OCI-LY7 (cell line): ENCODE results near the gene CUX1. TPM values are rescaled to one million over a fixed set of nuclear protein-coding genes. Genes with fewer than 3 reads are reported as not detected.

ENCODE experiments used
- BruUV-seq: library from RNA; stranded (reverse); fragments of 400-500 nt; replicated peaks from 2 replicates; lab custom pipeline; 2021; lab: Mats Ljungman, UMichigan
- CTCF ChIA-PET: fragments of 300-600 bp; sonication (Branson Sonifier 250); formaldehyde crosslinking; loops from one replicate; lab custom pipeline; 2022; ENCODE audit warnings: antibody characterized with exemption; ENCODE audit not compliant: unreplicated experiment; lab: Charles Lee
- POLR2A ChIA-PET: fragments of 300-600 bp; sonication (Branson Sonifier 250); formaldehyde crosslinking; loops from one replicate; lab custom pipeline; 2022; ENCODE audit warnings: antibody characterized with exemption; lab: Charles Lee
- DNase-seq: peaks from one replicate; pipeline ENCODE4 v3.0.0-alpha.2; 2015; ENCODE audit warnings: low spot score
- H2AFZ ChIP-seq: fragments of 200-600 bp; sonication (generic), shearing (Covaris generic); 2 replicates; pipeline ENCODE4 v1.6.1; 2014; ENCODE audit warnings: mild to moderate bottlenecking, antibody characterized with exemption, low read length, moderate library complexity
- H3K27ac ChIP-seq: fragments of 200-600 bp; sonication (generic); 2 replicates; pipeline ENCODE4 v1.5.1; 2014; ENCODE audit warnings: mixed run types, low read depth, mild to moderate bottlenecking, moderate library complexity, low read length, inconsistent platforms; ENCODE audit not compliant: poor library complexity, severe bottlenecking
- H3K36me3 ChIP-seq: fragments of 200-600 bp; sonication (generic); 2 replicates; pipeline ENCODE4 v1.6.1; 2014; ENCODE audit warnings: mild to moderate bottlenecking, antibody characterized with exemption, low read length, moderate library complexity, mixed read lengths; ENCODE audit not compliant: insufficient read depth
- H3K4me1 ChIP-seq: fragments of 200-600 bp; sonication (generic); 2 replicates; pipeline ENCODE4 v1.5.1; 2014; ENCODE audit warnings: mild to moderate bottlenecking, low read length; ENCODE audit not compliant: insufficient read depth, poor library complexity, severe bottlenecking
- H3K4me2 ChIP-seq: fragments of 200-600 bp; sonication (generic); 2 replicates; pipeline ENCODE4 v1.6.1; 2014; ENCODE audit warnings: mild to moderate bottlenecking, low read length
- H3K4me3 ChIP-seq: fragments of 200-600 bp; sonication (generic); 2 replicates; pipeline ENCODE4 v1.5.1; 2014; ENCODE audit warnings: mild to moderate bottlenecking, low read depth, low read length; ENCODE audit not compliant: poor library complexity, severe bottlenecking
- H3K79me2 ChIP-seq: fragments of 200-600 bp; sonication (generic); 2 replicates; pipeline ENCODE4 v1.6.1; 2016; ENCODE audit warnings: low read depth, mild to moderate bottlenecking, low read length, moderate library complexity, mixed read lengths; ENCODE audit not compliant: insufficient read depth
- H3K9me2 ChIP-seq: fragments of 200-600 bp; sonication (generic); 2 replicates; pipeline ENCODE4 v1.6.1; 2016; ENCODE audit warnings: mild to moderate bottlenecking, low read length, mixed read lengths; ENCODE audit not compliant: insufficient read depth
- H3K9me3 ChIP-seq: fragments of 200-600 bp; sonication (generic); 2 replicates; pipeline ENCODE4 v1.6.1; 2014; ENCODE audit warnings: mild to moderate bottlenecking, mixed run types, low read length, mixed read lengths
- H4K20me1 ChIP-seq: fragments of 200-600 bp; sonication (generic); 2 replicates; pipeline ENCODE4 v1.6.1; 2014; ENCODE audit warnings: mild to moderate bottlenecking, antibody characterized with exemption, low read length, moderate library complexity, mixed read lengths; ENCODE audit not compliant: insufficient read depth
- CTCF ChIP-seq: fragments of 200-600 bp; sonication (generic); conservative IDR thresholded peaks from 2 replicates; pipeline ENCODE4 v1.5.1; 2014; ENCODE audit warnings: mild to moderate bottlenecking, antibody characterized with exemption, low read length, moderate library complexity, mixed read lengths
- EZH2phosphoT487 ChIP-seq: fragments of 200-600 bp; sonication (generic); IDR thresholded peaks from 2 replicates; pipeline ENCODE4 v1.6.1; 2018; ENCODE audit warnings: low read depth, borderline replicate concordance, mild to moderate bottlenecking, mixed run types, antibody characterized with exemption, low read length, moderate library complexity, mixed read lengths
- intact Hi-C: fragments of 100-400 bp; cut with micrococcal nuclease; formaldehyde crosslinking; loops from one replicate; pipeline ENCODE4 v1.10.0; 2022; ENCODE audit not compliant: unreplicated experiment
- total RNA-seq, 2 experiments: library from RNA; depleted of rRNA in 1 of 2; stranded (reverse); fragments of >200 nt in 1 of 2; shearing (Covaris generic) in 1 of 2; gene quantifications; 2 replicates each; pipeline ENCODE4 v1.2.3, GENCODE V29; 2014 to 2022

The CUX1 gene
- total RNA-seq, 2 experiments from 2014 or later = 143 to 199 TPM

GRCh38 chr7:101770466-101770865, 47.0 kb upstream of the CUX1 start:
- H3K4me2 ChIP-seq = no peak overlapping the region
- H3K27ac ChIP-seq = no peak overlapping the region
- TF ChIP-seq EZH2phosphoT487 (no peak), CTCF (no peak)
- H3K9me2 ChIP-seq = no peaks in the 10 kb centered on the region
- no peaks in the 10 kb centered on the region for H3K9me3 ChIP-seq
- H3K36me3 ChIP-seq = no peaks in the 10 kb centered on the region
- H3K4me1 ChIP-seq = no peaks in the 10 kb centered on the region
- H2AFZ ChIP-seq = no peak overlapping the region
- BruUV-seq = no TSS peak
- no peak for DNase-seq
- CTCF ChIA-PET = no interaction called here
- H3K79me2 ChIP-seq = no peaks in the 10 kb centered on the region
- POLR2A ChIA-PET = no interaction called here
- intact Hi-C loops = no loop called here
- no peak overlapping the region for H3K4me3 ChIP-seq
- no peaks in the 10 kb centered on the region for H4K20me1 ChIP-seq

GRCh38 chr7:101772508-101773211, 44.8 kb upstream of the CUX1 start:
- POLR2A ChIA-PET = interaction anchor here (0.6 kb wide), 1 partner anchor 60 kb away, joined by 5 read pairs; no protein-coding TSS in a partner anchor
- Histone ChIP-seq H3K79me2 (no peaks in the 10 kb centered on the region), H3K9me2 (no peaks in the 10 kb centered on the region), H3K4me2 (no peak overlapping the region), H3K36me3 (no peaks in the 10 kb centered on the region), H2AFZ (no peak overlapping the region), H3K9me3 (no peaks in the 10 kb centered on the region), H3K4me3 (no peak overlapping the region), H4K20me1 (no peaks in the 10 kb centered on the region), H3K27ac (no peak overlapping the region), H3K4me1 (no peaks in the 10 kb centered on the region)
- TF ChIP-seq CTCF = no peak
- TF ChIP-seq EZH2phosphoT487 = no peak
- no TSS peak for BruUV-seq
- DNase-seq = no peak
- intact Hi-C loops = no loop called here
- CTCF ChIA-PET = no interaction called here

- Histone ChIP-seq H3K79me2 (no peaks in the 10 kb centered on the region), H3K9me2 (no peaks in the 10 kb centered on the region), H2AFZ (no peak overlapping the region), H4K20me1 (no peaks in the 10 kb centered on the region), H3K4me2 (no peak overlapping the region), H3K9me3 (no peaks in the 10 kb centered on the region), H3K36me3 (no peaks in the 10 kb centered on the region), H3K27ac (no peak overlapping the region), H3K4me1 (no peaks in the 10 kb centered on the region), H3K4me3 (no peak overlapping the region)
- no TSS peak for BruUV-seq
- POLR2A ChIA-PET = interaction anchor here (0.6 kb wide), 1 partner anchor 15 kb away, joined by 4 read pairs; no protein-coding TSS in a partner anchor
- TF ChIP-seq EZH2phosphoT487 (no peak), CTCF (no peak)
- intact Hi-C loops = no loop called here
- DNase-seq = no peak
- CTCF ChIA-PET = no interaction called here
These were observed 42.2 kb upstream of the CUX1 start for GRCh38 chr7:101775181-101775580.
